Cardiac fibroblast (primary cell): ENCODE results near the gene ZNF618.

Experiments used
- DNase-seq, 2 donors: peaks; one replicate each; pipeline versions ENCODE4 v3.0.0 to v3.0.0-alpha.2; 2010; ENCODE audit warnings: low read depth in 2 of 2
- H3K4me3 ChIP-seq, 2 donors: replicated peaks in 1 of 2; 1 replicate in 1 of 2; 2 replicates in 1 of 2; pipeline ENCODE4 v1.5.1; 2011; ENCODE audit warnings: low read depth in 2 of 2, low read length in 2 of 2, mild to moderate bottlenecking in 2 of 2, moderate library complexity in 1 of 2
- CTCF ChIP-seq: IDR thresholded peaks from one replicate; pipeline ENCODE4 v1.5.1; 2011; ENCODE audit warnings: low read depth, mild to moderate bottlenecking, low read length, inconsistent platforms

The ZNF618 gene

DNA sequence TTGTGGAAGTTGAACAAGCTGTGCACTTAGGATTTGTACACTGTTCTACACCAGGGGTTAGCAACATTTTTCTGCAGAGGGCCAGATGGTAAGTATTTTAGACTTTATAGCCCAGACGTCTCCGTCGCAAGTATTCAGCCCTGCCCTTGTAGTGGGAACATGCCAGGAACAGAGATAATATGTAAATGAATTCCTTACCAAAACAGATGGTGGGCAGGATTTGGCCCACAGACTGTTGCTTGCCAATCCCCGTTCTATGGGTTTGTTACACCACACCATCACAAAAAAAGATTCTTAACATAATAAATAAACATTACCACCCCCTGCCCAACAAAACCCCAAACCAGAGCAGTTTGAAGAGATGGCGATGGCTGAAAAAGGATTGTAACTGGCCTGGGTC is 127.6 kb downstream of the ZNF618 start:
- peak in 1 of 2 donors; percentile 52 for DNase-seq
- no peak for TF ChIP-seq CTCF

DNA sequence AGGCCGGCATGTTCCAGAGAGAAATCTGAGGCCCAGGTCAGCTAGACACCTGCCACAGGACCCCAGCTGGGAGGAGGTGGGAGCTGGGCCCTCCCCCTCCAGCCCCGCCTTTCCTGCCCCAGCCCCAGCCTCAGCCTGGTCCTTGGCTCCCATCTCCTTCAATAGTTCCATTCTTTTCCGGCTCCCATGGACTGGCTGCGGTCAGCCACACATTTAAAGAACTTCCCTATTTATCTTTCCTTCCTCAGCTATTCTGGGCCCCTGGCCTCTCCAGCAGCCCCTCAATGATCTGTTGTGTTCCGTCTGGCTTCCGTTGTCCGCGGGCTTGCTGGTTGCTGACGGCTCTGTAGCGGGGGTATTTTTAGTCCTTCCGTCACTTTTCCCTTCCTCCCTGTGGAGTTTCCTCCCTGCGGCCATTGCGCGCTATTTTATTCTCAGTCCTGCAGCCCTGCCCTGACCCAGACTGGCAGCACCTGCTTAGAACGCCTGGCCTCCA is 128.2 kb downstream of the ZNF618 start:
- H3K4me3 ChIP-seq, result no peak overlapping the region
- no peak for TF ChIP-seq CTCF
- DNase-seq, result peak in 1 of 2 donors; percentile 41

More for the DNA sequence above, 127.6 kb downstream of the ZNF618 start:
- no peak overlapping the region for H3K4me3 ChIP-seq

GRCh38 chr9:114005371-114006154 is 129.5 kb downstream of the ZNF618 start:
- no peak overlapping the region for H3K4me3 ChIP-seq
- DNase-seq, result no peak
- no peak for TF ChIP-seq CTCF

DNA sequence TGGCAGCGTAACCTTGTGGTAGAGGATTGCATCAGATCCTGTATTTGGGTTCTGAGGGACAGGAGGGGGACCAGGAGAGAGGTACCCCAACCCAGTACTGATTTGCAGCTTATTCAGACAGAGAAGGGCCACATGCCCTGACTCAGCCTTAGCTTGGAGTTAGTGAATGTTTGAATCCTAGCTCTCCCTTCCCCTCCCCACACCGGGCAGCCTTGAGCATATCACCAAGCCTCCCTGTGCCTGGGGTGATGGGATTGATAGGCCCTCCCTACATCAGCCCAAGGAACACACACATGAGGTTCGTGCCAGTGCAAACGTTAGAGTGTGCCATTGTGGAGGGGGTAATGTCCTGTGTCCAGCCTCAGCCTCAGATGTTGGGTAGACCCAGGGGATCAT is 130.0 kb downstream of the ZNF618 start:
- H3K4me3 ChIP-seq, result no peak overlapping the region
- TF ChIP-seq CTCF, result no peak
- DNase-seq, result no peak

DNA sequence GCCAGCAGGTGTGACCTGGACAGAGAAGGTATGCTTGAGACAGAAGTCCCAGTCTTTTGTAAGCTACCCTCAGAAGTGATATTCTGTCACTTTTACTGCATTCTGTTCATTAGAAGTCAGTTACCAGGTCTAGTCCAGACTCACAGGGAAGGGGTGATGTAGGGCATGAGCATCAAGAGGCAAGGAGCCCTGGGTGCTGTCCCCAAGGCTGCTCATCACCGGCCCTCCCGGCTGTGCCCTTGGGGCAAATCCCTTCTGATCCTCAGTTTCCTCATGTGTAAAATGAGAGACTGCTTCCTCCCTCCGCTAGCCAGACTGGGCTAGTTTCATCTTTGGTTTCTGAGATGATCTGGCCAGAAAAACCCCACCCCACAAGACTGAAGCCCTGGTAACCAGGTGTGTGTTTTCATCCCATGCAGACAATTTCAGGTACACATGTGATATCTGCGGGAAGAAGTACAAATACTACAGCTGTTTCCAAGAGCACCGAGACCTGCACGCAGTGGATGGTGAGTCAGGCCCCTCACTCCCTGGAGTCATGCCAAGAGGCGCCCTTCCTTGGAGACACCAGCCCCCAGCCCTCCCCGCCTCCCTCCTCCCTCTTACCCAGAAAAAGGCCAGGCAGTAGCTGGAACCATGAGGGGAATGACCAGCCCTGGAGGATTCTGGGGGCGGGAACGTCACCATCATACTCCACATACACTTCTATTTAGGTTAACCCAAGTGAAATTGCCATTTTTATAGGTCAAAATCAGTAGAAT is 131.0 kb downstream of the ZNF618 start:
- H3K4me3 ChIP-seq, result no peak overlapping the region
- DNase-seq, result no peak
- no peak for TF ChIP-seq CTCF

DNA sequence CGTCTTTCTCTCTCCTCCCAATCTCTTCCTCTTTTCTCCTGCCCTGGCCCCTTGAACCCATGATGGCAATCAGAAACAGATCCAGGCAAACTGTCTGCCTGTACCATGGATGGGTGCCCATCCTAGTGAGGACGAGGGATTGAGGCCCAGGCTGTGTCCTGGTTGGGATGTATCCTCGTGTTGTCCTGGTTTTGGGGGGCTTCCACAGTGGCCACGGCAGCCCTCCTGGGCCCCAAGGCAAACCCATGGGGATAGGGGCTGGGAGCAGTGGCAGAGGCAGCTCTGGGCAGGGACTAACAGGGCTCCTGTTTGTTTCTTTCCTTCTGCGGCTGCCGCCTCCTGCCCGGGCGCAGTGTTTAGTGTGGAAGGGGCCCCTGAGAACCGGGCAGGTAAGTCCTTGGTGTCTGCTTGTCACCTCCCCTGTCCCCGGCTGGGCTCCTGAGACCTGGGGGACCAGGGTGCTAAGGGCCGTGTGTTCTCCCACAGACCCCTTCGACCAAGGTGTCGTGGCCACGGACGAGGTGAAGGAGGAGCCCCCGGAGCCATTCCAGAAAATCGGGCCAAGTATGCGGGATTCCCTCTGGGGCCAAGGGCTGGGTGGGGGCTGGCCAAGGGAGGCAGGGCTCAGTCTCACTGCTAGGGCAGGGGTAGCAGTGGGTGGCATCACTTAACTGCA is 132.0 kb downstream of the ZNF618 start:
- DNase-seq, result no peak
- TF ChIP-seq CTCF, result no peak
- no peak overlapping the region for H3K4me3 ChIP-seq
